Tibial nerve (tissue), 4 donors: ENCODE data around the gene TRNP1. TPM values are rescaled to one million over a fixed set of nuclear protein-coding genes. Genes with fewer than 3 reads are reported as not detected.

ENCODE experiments used
- DNase-seq, 2 donors: peaks; one replicate each; pipeline ENCODE4 v3.0.0-alpha.2; 2019; ENCODE audit warnings: low spot score in 2 of 2
- H3K27ac ChIP-seq, 4 donors: fragments of 200-600 bp; sonication (generic) in 3 of 4; one replicate each; pipeline ENCODE4 v1.5.1; 2017 to 2019; ENCODE audit warnings: mild to moderate bottlenecking in 1 of 4
- H3K27me3 ChIP-seq, 2 donors: fragments of 200-600 bp; sonication (generic) in 1 of 2; one replicate each; pipeline versions ENCODE4 v1.5.1 to v1.6.0; 2017 to 2019
- H3K36me3 ChIP-seq, 3 donors: fragments of 200-600 bp; sonication (generic); one replicate each; pipeline ENCODE4 v1.5.1; 2018 to 2019
- H3K4me1 ChIP-seq, 4 donors: fragments of 200-600 bp; sonication (generic) in 3 of 4; one replicate each; pipeline ENCODE4 v1.5.1; 2017 to 2019
- H3K4me3 ChIP-seq, 4 donors: fragments of 200-600 bp; sonication (generic) in 3 of 4; one replicate each; pipeline ENCODE4 v1.5.1; 2017 to 2019; ENCODE audit warnings: mild to moderate bottlenecking in 1 of 4, moderate library complexity in 1 of 4
- H3K9me3 ChIP-seq, 4 donors: fragments of 200-600 bp; sonication (generic) in 3 of 4; one replicate each; pipeline ENCODE4 v1.5.1; 2017 to 2019
- EP300 ChIP-seq, 2 donors: sonication (generic); formaldehyde crosslinking; IDR thresholded peaks; one replicate each; pipeline ENCODE4 v1.6.1; 2017; ENCODE audit warnings: antibody characterized with exemption in 2 of 2, mild to moderate bottlenecking in 1 of 2
- POLR2A ChIP-seq, 2 donors: fragments of 450-650 bp; IDR thresholded peaks; one replicate each; pipeline ENCODE4 v1.6.1; 2017; ENCODE audit warnings: antibody characterized with exemption in 2 of 2, mild to moderate bottlenecking in 2 of 2, moderate library complexity in 2 of 2
- WGBS, 2 donors: methylation state at CpG; one replicate each; pipeline ENCODE4 v1.1.5; 2018; 5-methylcytosine and 5-hydroxymethylcytosine counted together
- total RNA-seq, 4 donors: library from RNA; depleted of rRNA; stranded (reverse); fragments of >200 nt; gene quantifications; one replicate each; pipeline ENCODE4 v1.1.0, GENCODE V29; 2016
- TF ChIP-seq, protein P1 (sequence below), 5 experiments: fragments of 200-600 bp in 3 of 5; fragments of 450-650 bp in 2 of 5; sonication (generic) in 3 of 5; IDR thresholded peaks; one replicate each; pipeline ENCODE4 v1.5.1; 2016 to 2019; ENCODE audit warnings: antibody characterized with exemption in 5 of 5, mild to moderate bottlenecking in 3 of 5, moderate library complexity in 2 of 5

The TRNP1 gene
- total RNA-seq, 4 donors from 2014 or later, result 15.0 to 55.7 (median 52.4) TPM

- Histone ChIP-seq H3K4me3 (no peak overlapping the region), H3K27ac (no peak overlapping the region), H3K36me3 (peaks cover 0 to 11% (median 0%) of the 10 kb centered on the region in 3 donors), H3K9me3 (peaks cover 0 to 19% (median 0%) of the 10 kb centered on the region in 4 donors), H3K4me1 (no peaks in the 10 kb centered on the region), H3K27me3 (peaks cover 0 to 15% of the 10 kb centered on the region in 2 donors)
- no peak for DNase-seq
- TF ChIP-seq, protein P1, sequence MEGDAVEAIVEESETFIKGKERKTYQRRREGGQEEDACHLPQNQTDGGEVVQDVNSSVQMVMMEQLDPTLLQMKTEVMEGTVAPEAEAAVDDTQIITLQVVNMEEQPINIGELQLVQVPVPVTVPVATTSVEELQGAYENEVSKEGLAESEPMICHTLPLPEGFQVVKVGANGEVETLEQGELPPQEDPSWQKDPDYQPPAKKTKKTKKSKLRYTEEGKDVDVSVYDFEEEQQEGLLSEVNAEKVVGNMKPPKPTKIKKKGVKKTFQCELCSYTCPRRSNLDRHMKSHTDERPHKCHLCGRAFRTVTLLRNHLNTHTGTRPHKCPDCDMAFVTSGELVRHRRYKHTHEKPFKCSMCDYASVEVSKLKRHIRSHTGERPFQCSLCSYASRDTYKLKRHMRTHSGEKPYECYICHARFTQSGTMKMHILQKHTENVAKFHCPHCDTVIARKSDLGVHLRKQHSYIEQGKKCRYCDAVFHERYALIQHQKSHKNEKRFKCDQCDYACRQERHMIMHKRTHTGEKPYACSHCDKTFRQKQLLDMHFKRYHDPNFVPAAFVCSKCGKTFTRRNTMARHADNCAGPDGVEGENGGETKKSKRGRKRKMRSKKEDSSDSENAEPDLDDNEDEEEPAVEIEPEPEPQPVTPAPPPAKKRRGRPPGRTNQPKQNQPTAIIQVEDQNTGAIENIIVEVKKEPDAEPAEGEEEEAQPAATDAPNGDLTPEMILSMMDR (IDR thresholded peaks at IDR 0.05), result no peak
- TF ChIP-seq POLR2A (IDR thresholded peaks at IDR 0.05) (no peak), EP300 (IDR thresholded peaks at IDR 0.05) (no peak)
- WGBS, 2 donors, result 93 to 94% methylated on average over 5 of the region's 5 CpGs
These were observed 40.1 kb upstream of the TRNP1 start for GRCh38 chr1:26953374-26953773.

DNA sequence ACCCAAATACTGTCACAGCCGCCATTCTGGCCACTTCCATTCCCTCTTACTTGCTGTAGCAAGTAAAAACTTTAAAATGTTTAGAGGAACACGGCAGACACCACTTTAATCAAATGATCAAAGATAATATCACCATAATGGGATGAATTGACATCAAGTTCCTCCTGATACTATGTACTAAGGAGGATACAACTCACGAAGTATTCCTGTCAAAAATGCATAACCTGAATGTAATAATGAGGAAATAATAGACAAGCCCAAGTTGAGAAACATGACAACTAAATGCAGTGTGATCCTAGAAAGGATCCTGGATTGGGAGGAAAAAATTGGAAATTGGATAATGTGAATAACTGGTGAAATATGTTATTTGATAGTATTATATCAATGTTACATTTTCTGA is 37.2 kb upstream of the TRNP1 start:
- H3K36me3 ChIP-seq, result peaks cover 0 to 9% (median 0%) of the 10 kb centered on the region in 3 donors
- peaks cover 0 to 43% of the 10 kb centered on the region in 2 donors for H3K27me3 ChIP-seq
- peaks cover 0 to 12% (median 9%) of the 10 kb centered on the region in 4 donors for H3K4me1 ChIP-seq
- 82 to 88% methylated on average over 3 of the region's 3 CpGs for WGBS, 2 donors
- TF ChIP-seq, protein P1 (IDR thresholded peaks at IDR 0.05), result no peak
- TF ChIP-seq EP300 (IDR thresholded peaks at IDR 0.05), result no peak
- TF ChIP-seq POLR2A (IDR thresholded peaks at IDR 0.05), result no peak
- no peak overlapping the region for H3K27ac ChIP-seq
- peaks cover 0 to 19% (median 0%) of the 10 kb centered on the region in 4 donors for H3K9me3 ChIP-seq
- no peak for DNase-seq
- H3K4me3 ChIP-seq, result no peak overlapping the region

DNA sequence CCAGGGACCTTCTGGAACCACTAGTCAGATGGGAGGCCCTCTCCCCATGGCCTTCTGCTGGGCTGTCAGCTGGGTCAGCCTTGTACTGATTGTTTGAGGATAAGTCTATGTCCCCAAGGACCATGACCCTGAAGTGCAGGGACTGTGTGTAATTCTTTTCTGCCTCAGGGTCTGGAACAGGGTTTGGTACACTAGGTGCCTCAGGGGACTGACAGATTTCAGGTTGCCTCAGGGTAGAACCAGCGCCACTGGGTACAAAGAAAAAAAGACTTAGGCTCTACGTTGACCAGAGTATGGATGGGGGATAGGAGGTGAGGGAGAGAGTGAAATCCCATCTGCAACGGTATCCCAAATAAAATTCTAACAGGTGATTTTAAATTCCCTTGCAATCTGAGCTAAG is 36.2 kb upstream of the TRNP1 start:
- Histone ChIP-seq H3K36me3 (peaks cover 0 to 9% (median 0%) of the 10 kb centered on the region in 3 donors), H3K9me3 (peaks cover 0 to 19% (median 0%) of the 10 kb centered on the region in 4 donors), H3K4me1 (peaks cover 0 to 12% (median 9%) of the 10 kb centered on the region in 4 donors), H3K27me3 (peaks cover 0 to 53% of the 10 kb centered on the region in 2 donors), H3K4me3 (no peak overlapping the region), H3K27ac (no peak overlapping the region)
- TF ChIP-seq, protein P1 (IDR thresholded peaks at IDR 0.05), result no peak
- TF ChIP-seq EP300 (IDR thresholded peaks at IDR 0.05) (no peak), POLR2A (IDR thresholded peaks at IDR 0.05) (no peak)
- no peak for DNase-seq
- 77 to 85% methylated on average over 3 of the region's 3 CpGs for WGBS, 2 donors

DNA sequence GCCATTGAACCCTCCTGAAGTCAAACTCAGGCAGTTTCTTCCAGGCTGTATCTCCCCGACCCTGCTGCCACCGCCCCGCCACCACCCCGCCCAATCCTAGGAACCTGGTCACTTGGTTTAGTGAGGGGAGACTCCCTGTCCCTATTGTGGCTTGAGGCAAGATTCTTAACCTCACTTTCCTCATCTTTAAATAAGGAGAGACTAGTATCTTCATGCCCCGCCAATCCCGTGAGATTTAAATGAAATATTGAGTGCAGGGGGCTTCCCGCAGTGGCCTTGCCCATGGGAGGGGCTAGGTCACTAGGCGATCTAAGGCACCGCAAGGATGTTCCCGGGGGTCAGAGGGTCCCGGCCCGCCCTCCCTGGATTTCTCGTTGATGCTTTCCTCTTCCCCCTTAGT is 34.2 kb upstream of the TRNP1 start:
- peaks cover 0 to 12% (median 9%) of the 10 kb centered on the region in 4 donors for H3K4me1 ChIP-seq
- DNase-seq, result no peak
- peaks cover 0 to 19% (median 0%) of the 10 kb centered on the region in 4 donors for H3K9me3 ChIP-seq
- peaks cover 0 to 70% of the 10 kb centered on the region in 2 donors for H3K27me3 ChIP-seq
- H3K36me3 ChIP-seq, result peaks cover 0 to 9% (median 0%) of the 10 kb centered on the region in 3 donors
- no peak for TF ChIP-seq EP300 (IDR thresholded peaks at IDR 0.05)
- TF ChIP-seq, protein P1 (IDR thresholded peaks at IDR 0.05), result no peak
- TF ChIP-seq POLR2A (IDR thresholded peaks at IDR 0.05), result no peak
- peak overlapping the region in 1 of 4 donors; percentile 78 for H3K27ac ChIP-seq
- peak overlapping the region in 1 of 4 donors; percentile 57 for H3K4me3 ChIP-seq
- WGBS, 2 donors, result 23 to 33% methylated on average over 10 to 12 of the region's 13 CpGs

DNA sequence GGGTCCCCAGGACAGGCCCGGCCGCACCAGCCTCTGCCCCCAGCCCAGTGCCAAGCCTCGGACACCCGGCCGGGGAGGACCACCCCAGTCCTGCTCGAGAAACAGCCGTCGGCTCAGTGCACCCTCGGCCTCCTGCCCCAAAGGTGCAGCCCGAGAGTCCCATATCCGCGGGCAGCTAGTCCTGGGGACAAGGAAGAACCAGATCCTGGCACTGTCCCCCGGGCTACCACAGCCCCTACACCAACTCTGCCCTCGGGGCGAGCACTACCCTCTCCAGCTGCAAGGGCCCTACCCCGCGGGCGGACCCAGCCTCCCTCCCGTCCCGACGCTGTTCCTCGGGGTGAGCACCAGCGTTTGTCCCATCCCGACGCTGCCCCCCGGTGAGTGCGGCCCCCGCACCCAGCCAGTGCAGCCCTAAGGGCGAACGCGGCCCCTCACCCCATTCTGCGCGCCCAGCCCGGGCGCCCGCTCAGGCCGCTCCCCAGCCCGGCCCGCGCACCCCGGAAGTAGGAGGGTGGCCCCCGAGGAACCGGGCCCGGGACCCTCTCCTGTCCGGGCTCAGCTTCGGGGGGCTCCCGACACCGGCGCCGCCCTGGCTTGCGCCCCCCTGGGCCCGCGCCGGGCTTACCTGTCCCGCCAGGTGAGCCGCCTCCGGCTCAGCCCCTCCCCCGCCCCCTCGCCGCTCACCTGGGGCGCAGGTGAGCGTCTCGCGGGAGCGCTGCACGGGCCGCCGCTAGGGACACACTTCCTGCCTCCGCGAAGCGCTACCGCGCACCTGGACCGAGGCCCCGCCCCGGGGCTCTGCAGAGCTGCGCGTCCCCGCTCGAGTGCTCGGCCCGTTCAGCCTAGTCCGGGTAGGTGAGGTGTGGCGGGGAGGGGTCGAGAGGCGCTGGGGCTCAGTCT is 33.5 kb upstream of the TRNP1 start, which contains the start of gene KDF1:
Gene KDF1, minus strand, starts transcription at position 747 of the 903 bp plus-strand sequence. CDS start 8,088 bp downstream, outside the sequence.
- DNase-seq, result no peak
- Histone ChIP-seq H3K36me3 (peaks cover 0 to 9% (median 0%) of the 10 kb centered on the region in 3 donors), H3K27me3 (peaks cover 0 to 75% of the 10 kb centered on the region in 2 donors), H3K9me3 (peaks cover 0 to 19% (median 0%) of the 10 kb centered on the region in 4 donors), H3K4me3 (peak within 1 kb of the TSS in 2 of 4 donors; percentile 32 to 57), H3K4me1 (peaks cover 0 to 12% (median 9%) of the 10 kb centered on the region in 4 donors), H3K27ac (peak within 1 kb of the TSS in 1 of 4 donors; percentile 78)
- 1% methylated on average over 34 to 43 of the region's 86 CpGs for WGBS, 2 donors
- TF ChIP-seq EP300 (IDR thresholded peaks at IDR 0.05), result no peak
- TF ChIP-seq POLR2A (IDR thresholded peaks at IDR 0.05), result no peak
- TF ChIP-seq, protein P1 (IDR thresholded peaks at IDR 0.05), result no peak
